Measurements from ENCODE around the gene PYDC1. TPM values are rescaled to one million over a fixed set of nuclear protein-coding genes. Genes with fewer than 3 reads are reported as not detected.

The PYDC1 gene
- total RNA-seq = not detected

DNA sequence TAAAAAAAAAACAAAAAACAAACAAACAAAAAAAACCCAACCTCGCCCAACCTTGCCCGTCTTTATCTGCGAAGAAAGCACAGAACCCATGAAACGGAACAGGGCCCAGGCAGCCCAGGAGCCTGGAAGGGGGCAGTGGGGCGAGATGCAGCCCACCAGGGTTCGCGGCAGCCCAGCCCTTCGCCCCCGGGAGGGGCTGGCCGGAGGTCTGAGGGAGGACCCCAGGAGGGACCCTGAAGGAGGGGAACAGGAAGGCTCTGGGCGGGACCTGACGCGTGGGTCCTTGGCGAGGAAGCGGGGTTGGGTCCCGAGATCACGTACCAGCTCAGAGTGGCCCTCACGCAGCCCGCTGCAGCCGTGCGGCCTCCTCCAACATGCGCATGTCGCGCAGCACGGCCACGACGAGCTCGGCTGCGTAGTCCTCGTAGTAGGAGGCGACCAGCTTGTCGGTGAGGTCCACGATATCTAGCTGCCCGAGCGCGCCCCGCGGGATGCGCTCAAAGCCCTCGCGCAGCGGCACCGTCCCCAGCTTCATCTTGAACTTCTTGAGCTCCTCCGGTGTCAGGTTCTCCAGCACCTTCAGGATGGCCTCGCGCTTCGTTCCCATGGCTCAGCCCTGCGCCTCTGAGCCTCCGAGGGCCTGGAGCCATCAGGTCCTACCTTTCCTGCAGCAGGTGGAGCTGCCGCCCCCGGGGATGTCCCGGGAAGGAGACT is at the start of gene PYDC1:
PYDC1 (minus strand) TSS at position 714 of the 714 bp plus-strand sequence; CDS start at position 607, 107 bp downstream.
- H3K27me3 ChIP-seq = peaks cover 4 to 25% of the 10 kb centered on the region in 2 donors
- TF ChIP-seq POLR2AphosphoS5 (IDR thresholded peaks at IDR 0.05) (no peak), POLR2A (IDR thresholded peaks at IDR 0.05) (no peak)
- TF ChIP-seq, protein P1, sequence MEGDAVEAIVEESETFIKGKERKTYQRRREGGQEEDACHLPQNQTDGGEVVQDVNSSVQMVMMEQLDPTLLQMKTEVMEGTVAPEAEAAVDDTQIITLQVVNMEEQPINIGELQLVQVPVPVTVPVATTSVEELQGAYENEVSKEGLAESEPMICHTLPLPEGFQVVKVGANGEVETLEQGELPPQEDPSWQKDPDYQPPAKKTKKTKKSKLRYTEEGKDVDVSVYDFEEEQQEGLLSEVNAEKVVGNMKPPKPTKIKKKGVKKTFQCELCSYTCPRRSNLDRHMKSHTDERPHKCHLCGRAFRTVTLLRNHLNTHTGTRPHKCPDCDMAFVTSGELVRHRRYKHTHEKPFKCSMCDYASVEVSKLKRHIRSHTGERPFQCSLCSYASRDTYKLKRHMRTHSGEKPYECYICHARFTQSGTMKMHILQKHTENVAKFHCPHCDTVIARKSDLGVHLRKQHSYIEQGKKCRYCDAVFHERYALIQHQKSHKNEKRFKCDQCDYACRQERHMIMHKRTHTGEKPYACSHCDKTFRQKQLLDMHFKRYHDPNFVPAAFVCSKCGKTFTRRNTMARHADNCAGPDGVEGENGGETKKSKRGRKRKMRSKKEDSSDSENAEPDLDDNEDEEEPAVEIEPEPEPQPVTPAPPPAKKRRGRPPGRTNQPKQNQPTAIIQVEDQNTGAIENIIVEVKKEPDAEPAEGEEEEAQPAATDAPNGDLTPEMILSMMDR (IDR thresholded peaks at IDR 0.05) = no peak
- H3K4me3 ChIP-seq = peak within 1 kb of the TSS; percentile 41 to 71 (median 55)

DNA sequence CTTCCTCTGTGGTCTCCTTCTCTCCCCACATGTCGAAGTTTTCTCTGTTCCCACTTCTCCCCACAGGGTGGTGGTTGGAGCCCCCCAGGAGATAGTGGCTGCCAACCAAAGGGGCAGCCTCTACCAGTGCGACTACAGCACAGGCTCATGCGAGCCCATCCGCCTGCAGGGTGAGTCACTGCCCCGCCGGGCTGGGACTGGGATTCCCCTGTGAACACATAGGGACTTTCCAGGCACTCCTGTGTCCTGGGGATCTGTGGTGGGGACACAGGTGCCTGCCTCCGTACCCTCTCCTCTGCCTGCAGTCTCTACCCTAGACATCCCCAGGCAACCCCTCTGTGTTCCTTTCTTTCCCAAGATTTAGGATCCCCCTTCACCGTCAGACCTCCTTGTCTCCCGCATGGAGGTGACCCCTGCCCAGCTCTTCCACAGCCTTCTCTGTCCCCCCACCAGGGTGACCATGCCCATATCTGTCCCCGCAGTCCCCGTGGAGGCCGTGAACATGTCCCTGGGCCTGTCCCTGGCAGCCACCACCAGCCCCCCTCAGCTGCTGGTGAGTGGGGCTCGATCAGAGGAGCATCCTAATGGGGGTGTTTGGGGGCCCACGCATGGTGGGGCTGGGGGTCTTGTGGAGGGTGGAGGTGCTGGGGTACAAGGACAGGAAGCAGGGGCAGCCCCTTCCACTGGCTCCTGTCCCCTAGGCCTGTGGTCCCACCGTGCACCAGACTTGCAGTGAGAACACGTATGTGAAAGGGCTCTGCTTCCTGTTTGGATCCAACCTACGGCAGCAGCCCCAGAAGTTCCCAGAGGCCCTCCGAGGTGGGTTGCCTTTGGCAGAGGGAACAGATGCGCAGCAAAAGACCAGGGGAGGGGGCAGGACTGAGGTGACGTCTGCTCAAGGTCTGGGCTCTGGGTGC is 48.7 kb upstream of the PYDC1 start:
- no peak overlapping the region for H3K4me3 ChIP-seq
- H3K9me3 ChIP-seq = no peaks in the 10 kb centered on the region
- intact Hi-C loops (cut with DNase I; ENCODE audit: low total_unique reads) = no loop called here
- no peaks in the 10 kb centered on the region for H3K4me1 ChIP-seq
- TF ChIP-seq, protein P1 (IDR thresholded peaks at IDR 0.05) = no peak
- no peak overlapping the region for H3K27ac ChIP-seq
- no peaks in the 10 kb centered on the region for H3K36me3 ChIP-seq
- no peaks in the 10 kb centered on the region for H3K27me3 ChIP-seq
- DNase-seq (ENCODE audit: low spot score in 2 of 2) = no peak

More for the DNA sequence above, at the start of gene PYDC1:
- Histone ChIP-seq H3K36me3 (no peaks in the 10 kb centered on the region), H3K9me3 (no peaks in the 10 kb centered on the region), H3K27ac (no peak within 1 kb of the TSS), H3K4me1 (peaks cover 0 to 7% of the 10 kb centered on the region in 2 donors)
- intact Hi-C loops (cut with DNase I; ENCODE audit: low total_unique reads) = no loop called here
- no peak for DNase-seq (ENCODE audit: low spot score in 2 of 2)

DNA sequence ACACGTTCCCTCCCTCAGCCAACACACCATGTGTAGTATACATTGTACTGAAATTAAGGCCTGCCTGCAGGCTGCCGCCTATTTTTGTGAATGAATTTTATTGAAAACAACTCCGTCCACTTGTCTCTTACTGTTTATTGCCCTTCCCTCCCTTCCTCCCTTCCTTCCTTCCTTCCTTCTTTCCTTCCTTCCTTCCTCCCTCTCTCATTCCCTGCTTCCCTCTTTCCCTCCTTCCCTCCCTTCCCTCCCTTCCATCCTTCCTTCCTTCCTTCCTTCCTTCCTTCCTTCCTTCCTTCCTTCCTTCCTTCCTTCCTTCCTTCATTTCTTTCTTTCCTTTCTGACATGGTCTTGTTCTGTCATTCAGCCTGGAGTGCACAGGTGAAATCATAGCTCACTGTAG is 45.1 kb upstream of the PYDC1 start:
- DNase-seq (ENCODE audit: low spot score in 2 of 2) = no peak
- Histone ChIP-seq H3K27ac (no peak overlapping the region), H3K27me3 (no peaks in the 10 kb centered on the region), H3K9me3 (no peaks in the 10 kb centered on the region), H3K36me3 (no peaks in the 10 kb centered on the region), H3K4me3 (no peak overlapping the region), H3K4me1 (no peaks in the 10 kb centered on the region)
- intact Hi-C loops (cut with DNase I; ENCODE audit: low total_unique reads) = no loop called here
- TF ChIP-seq POLR2A (IDR thresholded peaks at IDR 0.05) (no peak), POLR2AphosphoS5 (IDR thresholded peaks at IDR 0.05) (no peak)
- TF ChIP-seq, protein P1 (IDR thresholded peaks at IDR 0.05) = no peak

DNA sequence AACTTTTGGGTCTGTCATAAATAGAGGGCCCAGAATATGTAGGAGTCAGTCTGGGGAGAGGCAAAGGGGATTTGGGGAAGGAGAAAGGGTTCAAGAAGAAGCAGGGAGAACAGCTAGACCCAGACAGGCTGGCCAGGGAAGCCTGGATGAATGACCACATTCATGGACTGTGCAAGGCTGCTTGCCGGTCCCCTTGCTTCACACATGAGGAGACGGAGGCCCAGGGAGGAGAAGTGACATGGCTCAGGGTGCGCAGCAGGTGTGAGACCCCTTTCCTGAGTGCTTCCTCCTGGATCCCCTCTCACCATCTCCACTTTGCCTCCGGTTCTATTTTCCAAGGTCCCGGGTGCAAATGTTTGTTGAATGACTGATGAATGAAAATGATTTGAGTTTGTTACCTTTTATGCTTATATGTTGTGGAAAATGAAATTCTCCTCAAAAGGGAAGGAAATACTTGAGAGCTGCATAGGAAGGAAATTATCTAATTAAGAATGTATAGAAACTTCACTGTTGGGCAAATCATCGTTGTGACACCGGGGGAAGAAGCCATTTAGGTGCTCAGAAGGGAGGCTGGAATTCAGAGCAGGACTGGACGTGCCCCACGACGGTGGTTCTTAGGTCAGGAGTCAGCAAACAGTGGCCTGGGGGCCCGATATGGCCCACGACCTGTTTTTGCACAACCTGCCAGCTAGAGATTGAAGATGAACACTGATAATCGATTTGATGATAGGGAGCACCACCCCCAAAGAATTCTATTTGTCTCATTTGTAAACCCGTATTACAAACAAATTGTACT is 43.4 kb upstream of the PYDC1 start:
- Histone ChIP-seq H3K4me3 (peak overlapping the region; percentile 3 to 26 (median 7)), H3K27me3 (no peaks in the 10 kb centered on the region), H3K9me3 (no peaks in the 10 kb centered on the region), H3K36me3 (no peaks in the 10 kb centered on the region), H3K27ac (no peak overlapping the region), H3K4me1 (no peaks in the 10 kb centered on the region)
- TF ChIP-seq, protein P1 (IDR thresholded peaks at IDR 0.05) = no peak
- TF ChIP-seq POLR2AphosphoS5 (IDR thresholded peaks at IDR 0.05) (no peak), POLR2A (IDR thresholded peaks at IDR 0.05) (no peak)
- no peak for DNase-seq (ENCODE audit: low spot score in 2 of 2)
- intact Hi-C loops (cut with DNase I; ENCODE audit: low total_unique reads) = no loop called here

Data from breast epithelium (tissue), 4 donors.